Brain pericyte (primary cell): ENCODE data around the gene FANCE.
"Not testable (repeated sequence)": the region's sequence is repeated elsewhere in the genome, so short reads cannot be mapped to it uniquely, and the experiment has no call there.

Source experiments
- DNase-seq: peaks from one replicate; pipeline ENCODE4 v3.0.0-alpha.2; 2012; ENCODE audit warnings: low read depth, low spot score

FANCE gene

GRCh38 chr6:35432702-35433101, 19.4 kb upstream of the FANCE start:
- DNase-seq, result not testable (repeated sequence)

- no peak for DNase-seq
These were observed 16.9 kb upstream of the FANCE start for GRCh38 chr6:35435074-35435837.

GRCh38 chr6:35436071-35436857, 15.9 kb upstream of the FANCE start:
- DNase-seq, result no peak

GRCh38 chr6:35438378-35439065, 13.6 kb upstream of the FANCE start:
- not testable (repeated sequence) for DNase-seq

GRCh38 chr6:35439308-35439707, 12.8 kb upstream of the FANCE start:
- DNase-seq, result no peak

GRCh38 chr6:35441205-35441604, 10.9 kb upstream of the FANCE start:
- no peak for DNase-seq

GRCh38 chr6:35441642-35442041, 10.5 kb upstream of the FANCE start:
- no peak for DNase-seq

- DNase-seq, result no peak
These were observed 9.4 kb upstream of the FANCE start for GRCh38 chr6:35442693-35443092.

GRCh38 chr6:35443341-35444030, 8.7 kb upstream of the FANCE start:
- DNase-seq, result no peak

- no peak for DNase-seq
These were observed 6.4 kb upstream of the FANCE start for GRCh38 chr6:35445691-35446090.

- no peak for DNase-seq
These were observed 3.9 kb upstream of the FANCE start for GRCh38 chr6:35448191-35448590.

- DNase-seq, result no peak
These were observed 2.8 kb upstream of the FANCE start for GRCh38 chr6:35449287-35449881.

GRCh38 chr6:35451354-35452182, 570 bp upstream of the FANCE start:
- DNase-seq, result no peak

GRCh38 chr6:35453236-35453635, 1.1 kb downstream of the FANCE start:
- no peak for DNase-seq

- DNase-seq, result no peak
These were observed 2.4 kb downstream of the FANCE start for GRCh38 chr6:35454391-35455110.

GRCh38 chr6:35457907-35458306, 5.8 kb downstream of the FANCE start:
- DNase-seq, result no peak

GRCh38 chr6:35461270-35461669, 9.1 kb downstream of the FANCE start:
- no peak for DNase-seq

GRCh38 chr6:35463292-35463691, 11.2 kb downstream of the FANCE start:
- no peak for DNase-seq

- DNase-seq, result no peak
These were observed 13.5 kb downstream of the FANCE start for GRCh38 chr6:35465646-35466045.
